K562 (cell line): ENCODE data around the gene GPR149. TPM values are rescaled to one million over a fixed set of nuclear protein-coding genes. Genes with fewer than 3 reads are reported as not detected.

Source experiments
- ATAC-seq: fragments of 200-7000 bp; cut with Tn5 transposase; 3 replicates; pipeline ENCODE4 v1.9.1; 2020; ENCODE audit warnings: moderate library complexity
- BruUV-seq: library from RNA; stranded (reverse); fragments of 400-500 nt; replicated peaks from 2 replicates; lab custom pipeline; 2021; lab: Mats Ljungman, UMichigan
- CTCF ChIA-PET: fragments of 300-600 bp; formaldehyde crosslinking; extraction: SDS; loops from one replicate; lab custom pipeline; 2021; ENCODE audit warnings: low intra/inter-chr PET ratio; lab: Yijun Ruan, JAX
- POLR2A ChIA-PET: fragments of 300-600, 350-650 bp; sonication (Branson Sonifier 250); formaldehyde crosslinking; extraction: SDS; loops from one replicate; lab custom pipeline; 2021; ENCODE audit warnings: antibody characterized with exemption, inconsistent platforms; lab: Yijun Ruan, JAX
- DNase-seq, 4 experiments: peaks; one replicate each; pipeline versions ENCODE4 v3.0.0 to v3.0.0-alpha.2; 2011 to 2018; ENCODE audit warnings: low spot score in 3 of 4, mixed read lengths in 3 of 4; ENCODE audit errors: extremely low read depth in 1 of 4
- FAIRE-seq: peaks from 2 replicates; lab custom pipeline; 2011; peaks lifted over from hg19 to GRCh38; lab: Jason Lieb, UNC
- H2AFZ ChIP-seq: 2 replicates; pipeline ENCODE4 v1.6.0; 2011; ENCODE audit warnings: low read depth, low read length, control low read depth, inconsistent platforms
- H3K27ac ChIP-seq: fragments of 200-600 bp; 3 replicates; pipeline ENCODE4 v1.8.0; 2011; ENCODE audit warnings: low read depth, mild to moderate bottlenecking, control low read depth, inconsistent platforms, low read length, moderate library complexity, mixed read lengths; ENCODE audit errors: extremely low read depth
- H3K27me3 ChIP-seq, 2 experiments: fragments of 300-600 bp in 1 of 2; 2 replicates in 1 of 2; 3 replicates in 1 of 2; pipeline versions ENCODE4 v1.6.0 to v1.8.0; 2011; ENCODE audit warnings: inconsistent platforms in 2 of 2, low read length in 2 of 2, mild to moderate bottlenecking in 1 of 2, mixed read lengths in 1 of 2, moderate library complexity in 1 of 2; ENCODE audit not compliant: control insufficient read depth in 2 of 2, insufficient read depth in 2 of 2
- H3K36me3 ChIP-seq: fragments of 300-600 bp; 3 replicates; pipeline ENCODE4 v1.8.0; 2011; ENCODE audit warnings: mild to moderate bottlenecking, low read length, inconsistent platforms; ENCODE audit not compliant: control insufficient read depth, insufficient read depth
- H3K4me1 ChIP-seq, 2 experiments: fragments of 200-600 bp in 1 of 2; replicated peaks in 1 of 2; 2 replicates in 1 of 2; 3 replicates in 1 of 2; pipeline versions ENCODE4 v1.5.1 to v1.8.0; 2011; ENCODE audit warnings: inconsistent platforms in 2 of 2, low read length in 2 of 2, mild to moderate bottlenecking in 1 of 2, mixed read lengths in 1 of 2, moderate library complexity in 1 of 2; ENCODE audit not compliant: control insufficient read depth in 2 of 2, insufficient read depth in 2 of 2
- H3K4me2 ChIP-seq: 2 replicates; pipeline ENCODE4 v1.6.1; 2011; ENCODE audit warnings: low read length, control low read depth, inconsistent platforms, mixed read lengths; ENCODE audit not compliant: insufficient read depth
- H3K4me3 ChIP-seq: fragments of 200-600 bp; sonication (generic), shearing (Covaris generic); 2 replicates; pipeline ENCODE4 v1.5.1; 2016; ENCODE audit warnings: control low read depth, inconsistent platforms
- H3K79me2 ChIP-seq: fragments of 200-600 bp; 3 replicates; pipeline ENCODE4 v1.8.0; 2011; ENCODE audit warnings: low read length, inconsistent platforms; ENCODE audit not compliant: control insufficient read depth, insufficient read depth
- H3K9ac ChIP-seq, 2 experiments: 2 replicates each; pipeline versions ENCODE4 v1.6.0 to v1.6.1; 2011; ENCODE audit warnings: low read depth in 2 of 2, low read length in 2 of 2, control low read depth in 1 of 2, inconsistent platforms in 1 of 2, mild to moderate bottlenecking in 1 of 2, mixed read lengths in 1 of 2; ENCODE audit not compliant: insufficient read depth in 1 of 2
- H3K9me1 ChIP-seq: one replicate; pipeline ENCODE4 v1.6.0; 2011; ENCODE audit warnings: inconsistent platforms, mild to moderate bottlenecking, low read length, moderate library complexity; ENCODE audit not compliant: control insufficient read depth, insufficient read depth
- H3K9me3 ChIP-seq: replicated peaks from 2 replicates; pipeline ENCODE4 v1.5.1; 2011; ENCODE audit warnings: low read depth, low read length, inconsistent platforms; ENCODE audit not compliant: control insufficient read depth, insufficient read depth
- H4K20me1 ChIP-seq: replicated peaks from 2 replicates; pipeline ENCODE4 v1.6.1; 2011; ENCODE audit warnings: low read length, inconsistent platforms, mixed read lengths; ENCODE audit not compliant: control insufficient read depth, insufficient read depth
- KHSRP ChIP-seq: fragments of 450-650 bp; IDR thresholded peaks from 2 replicates; pipeline ENCODE4 v1.6.1; 2017
- MIER1 ChIP-seq: fragments of 450-650 bp; IDR thresholded peaks from 2 replicates; pipeline ENCODE4 v1.6.1; 2016; ENCODE audit warnings: antibody characterized with exemption, mild to moderate bottlenecking, low read depth
- NEUROD1 ChIP-seq: fragments of 150-350 bp; IDR thresholded peaks from 2 replicates; pipeline ENCODE4 v1.6.1; 2014; ENCODE audit warnings: borderline replicate concordance, low read length, low read depth; ENCODE audit not compliant: partially characterized antibody
- NONO ChIP-seq, 2 experiments: fragments of 200-400 bp in 1 of 2; fragments of 450-650 bp in 1 of 2; formaldehyde crosslinking in 1 of 2; IDR thresholded peaks; 2 replicates each; pipeline ENCODE4 v1.6.1; 2017; ENCODE audit warnings: low read depth in 2 of 2, mild to moderate bottlenecking in 2 of 2, moderate library complexity in 2 of 2, low read length in 1 of 2
- NR2F6 ChIP-seq: fragments of 450-650 bp; formaldehyde crosslinking; IDR thresholded peaks from 2 replicates; pipeline ENCODE4 v1.4.0; 2020; ENCODE audit warnings: mild to moderate bottlenecking
- ZNF584 ChIP-seq: fragments of 200-800 bp; sonication (Bioruptor generic); IDR thresholded peaks from 2 replicates; pipeline ENCODE4 v1.6.1; 2016; ENCODE audit warnings: low read depth, mild to moderate bottlenecking, missing genetic modification characterization, missing compliant biosample characterization
- in situ Hi-C: fragments of 300-500 bp; cut with MboI; formaldehyde crosslinking; loops from 4 replicates; pipeline ENCODE4 v1.15.0; 2018; ENCODE audit warnings: inconsistent platforms, mixed read lengths
- intact Hi-C: fragments of 100-400 bp; cut with micrococcal nuclease; formaldehyde crosslinking; loops from 2 replicates; pipeline ENCODE4 v1.14.2; 2022
- polyA plus RNA-seq, 8 experiments: library from polyadenylated mRNA; depleted of rRNA in 4 of 8; stranded (reverse) in 5 of 8; unstranded in 3 of 8; fragments of >200 nt; fragmentation: Nextera tagmentation in 2 of 8; fragmentation: Illumina TruSeq in 1 of 8; extraction: Ambion mirVana in 2 of 8; extraction: Trizol in 1 of 8; gene quantifications; 2 replicates each; pipeline versions ENCODE4 v1.2.1 to v1.2.3, GENCODE V29; 2011 to 2014; ENCODE audit warnings: inconsistent platforms in 1 of 8, missing spikeins in 1 of 8
- total RNA-seq, 7 experiments: library from RNA; depleted of rRNA in 6 of 7; stranded (reverse); fragments of >200 nt in 6 of 7; fragmentation: Illumina TruSeq in 2 of 7; extraction: Trizol in 2 of 7; gene quantifications; 2 replicates each; pipeline versions ENCODE4 v1.2.1 to v1.2.3, GENCODE V29; 2011 to 2021; ENCODE audit warnings: low replicate concordance in 1 of 7
- TF ChIP-seq, protein P1 (sequence below), 2 experiments: IDR thresholded peaks; 2 replicates each; pipeline ENCODE4 v1.6.1; 2012; ENCODE audit warnings: improper control_type of control experiment in 2 of 2, low read depth in 2 of 2, low read length in 2 of 2, borderline replicate concordance in 1 of 2
- TF ChIP-seq, protein P2 (sequence below): sonication (generic); formaldehyde crosslinking; IDR thresholded peaks from 2 replicates; pipeline ENCODE4 v1.8.1; 2023; ENCODE audit warnings: mild to moderate bottlenecking, missing genetic modification reagents
- TF ChIP-seq, protein P3 (sequence below), 2 experiments: fragments of 450-650 bp; IDR thresholded peaks; 2 replicates each; pipeline ENCODE4 v1.6.1; 2018; ENCODE audit warnings: mild to moderate bottlenecking in 2 of 2, low read depth in 1 of 2; ENCODE audit not compliant: partially characterized antibody in 2 of 2

Gene GPR149
- total and polyA plus RNA-seq, 9 of the 15 experiments (the other 6 are each of a cell fraction or from before 2014, with no cell fraction given): not detected

DNA sequence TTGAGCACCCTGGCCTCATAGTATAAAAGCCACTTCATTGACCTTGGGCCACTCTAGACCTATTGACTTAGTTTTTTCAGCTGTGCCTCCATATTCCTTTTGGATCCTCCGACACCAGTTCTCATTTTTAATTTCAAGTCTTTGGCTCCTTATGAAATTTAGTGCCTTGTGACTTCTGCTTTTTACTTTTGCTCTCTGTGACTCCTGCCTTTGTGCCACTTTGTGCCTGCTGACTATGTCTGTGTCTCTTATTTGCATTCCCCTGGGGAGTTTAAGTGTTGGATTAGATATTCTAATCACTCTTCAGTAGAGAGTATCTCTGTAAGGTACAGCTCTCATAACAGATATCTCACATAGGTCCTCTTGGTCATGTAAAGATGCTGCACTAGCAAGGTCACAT lies 39.6 kb upstream of the GPR149 start (continued):
- TF ChIP-seq, protein P1, sequence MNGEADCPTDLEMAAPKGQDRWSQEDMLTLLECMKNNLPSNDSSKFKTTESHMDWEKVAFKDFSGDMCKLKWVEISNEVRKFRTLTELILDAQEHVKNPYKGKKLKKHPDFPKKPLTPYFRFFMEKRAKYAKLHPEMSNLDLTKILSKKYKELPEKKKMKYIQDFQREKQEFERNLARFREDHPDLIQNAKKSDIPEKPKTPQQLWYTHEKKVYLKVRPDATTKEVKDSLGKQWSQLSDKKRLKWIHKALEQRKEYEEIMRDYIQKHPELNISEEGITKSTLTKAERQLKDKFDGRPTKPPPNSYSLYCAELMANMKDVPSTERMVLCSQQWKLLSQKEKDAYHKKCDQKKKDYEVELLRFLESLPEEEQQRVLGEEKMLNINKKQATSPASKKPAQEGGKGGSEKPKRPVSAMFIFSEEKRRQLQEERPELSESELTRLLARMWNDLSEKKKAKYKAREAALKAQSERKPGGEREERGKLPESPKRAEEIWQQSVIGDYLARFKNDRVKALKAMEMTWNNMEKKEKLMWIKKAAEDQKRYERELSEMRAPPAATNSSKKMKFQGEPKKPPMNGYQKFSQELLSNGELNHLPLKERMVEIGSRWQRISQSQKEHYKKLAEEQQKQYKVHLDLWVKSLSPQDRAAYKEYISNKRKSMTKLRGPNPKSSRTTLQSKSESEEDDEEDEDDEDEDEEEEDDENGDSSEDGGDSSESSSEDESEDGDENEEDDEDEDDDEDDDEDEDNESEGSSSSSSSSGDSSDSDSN (IDR thresholded peaks at IDR 0.05; ENCODE audit: borderline replicate concordance in 1 of 2, low read depth in 2 of 2, low read length in 2 of 2): no peak

DNA sequence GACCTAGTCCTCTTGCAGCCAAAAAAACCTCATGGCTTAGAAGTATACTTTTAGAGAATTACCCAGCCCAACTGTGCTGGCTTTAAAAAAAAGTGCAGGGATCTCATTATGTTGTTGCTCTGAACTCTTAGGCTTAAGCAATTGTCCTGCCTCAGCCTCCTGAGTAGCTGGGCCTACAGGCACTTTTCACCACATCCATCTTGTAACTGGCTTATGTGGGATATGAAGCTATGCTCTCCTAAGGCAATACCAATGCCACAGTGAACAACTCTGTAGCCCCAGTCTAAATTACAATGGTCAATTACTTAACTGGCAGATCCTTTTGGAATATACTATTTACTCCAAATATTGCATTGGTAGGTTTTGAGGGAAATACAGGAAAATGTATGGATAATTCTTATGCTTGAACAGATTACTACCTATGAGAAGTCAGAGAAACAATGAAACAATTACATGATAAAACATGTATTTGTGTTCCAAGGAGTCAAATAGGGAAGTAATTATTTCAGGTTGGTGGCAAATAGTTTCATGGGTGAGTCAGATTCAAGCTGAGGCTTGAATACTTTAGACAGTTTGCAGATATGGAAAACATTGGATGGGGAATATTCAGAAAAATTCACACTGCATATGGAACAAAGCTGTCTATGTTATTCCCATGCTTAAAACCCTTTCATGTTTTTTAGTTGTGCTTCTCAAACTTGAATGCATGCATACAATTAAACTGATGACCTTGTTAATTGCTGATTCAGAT lies 34.6 kb upstream of the GPR149 start:
- Histone ChIP-seq H3K9ac (no peak overlapping the region), H3K4me3 (no peak overlapping the region), H3K79me2 (no peaks in the 10 kb centered on the region), H3K36me3 (no peaks in the 10 kb centered on the region), H3K27me3 (no peaks in the 10 kb centered on the region), H4K20me1 (no peaks in the 10 kb centered on the region), H3K9me1 (no peaks in the 10 kb centered on the region), H2AFZ (no peak overlapping the region), H3K4me1 (no peaks in the 10 kb centered on the region), H3K27ac (no peak overlapping the region), H3K4me2 (no peak overlapping the region), H3K9me3 (no peaks in the 10 kb centered on the region)
- in situ Hi-C loops: no loop called here
- ATAC-seq (no peak), FAIRE-seq (no peak), DNase-seq (no peak)
- intact Hi-C loops: no loop called here
- BruUV-seq: no TSS peak
- ChIA-PET POLR2A (no interaction called here), CTCF (no interaction called here)
- TF ChIP-seq, protein P2, sequence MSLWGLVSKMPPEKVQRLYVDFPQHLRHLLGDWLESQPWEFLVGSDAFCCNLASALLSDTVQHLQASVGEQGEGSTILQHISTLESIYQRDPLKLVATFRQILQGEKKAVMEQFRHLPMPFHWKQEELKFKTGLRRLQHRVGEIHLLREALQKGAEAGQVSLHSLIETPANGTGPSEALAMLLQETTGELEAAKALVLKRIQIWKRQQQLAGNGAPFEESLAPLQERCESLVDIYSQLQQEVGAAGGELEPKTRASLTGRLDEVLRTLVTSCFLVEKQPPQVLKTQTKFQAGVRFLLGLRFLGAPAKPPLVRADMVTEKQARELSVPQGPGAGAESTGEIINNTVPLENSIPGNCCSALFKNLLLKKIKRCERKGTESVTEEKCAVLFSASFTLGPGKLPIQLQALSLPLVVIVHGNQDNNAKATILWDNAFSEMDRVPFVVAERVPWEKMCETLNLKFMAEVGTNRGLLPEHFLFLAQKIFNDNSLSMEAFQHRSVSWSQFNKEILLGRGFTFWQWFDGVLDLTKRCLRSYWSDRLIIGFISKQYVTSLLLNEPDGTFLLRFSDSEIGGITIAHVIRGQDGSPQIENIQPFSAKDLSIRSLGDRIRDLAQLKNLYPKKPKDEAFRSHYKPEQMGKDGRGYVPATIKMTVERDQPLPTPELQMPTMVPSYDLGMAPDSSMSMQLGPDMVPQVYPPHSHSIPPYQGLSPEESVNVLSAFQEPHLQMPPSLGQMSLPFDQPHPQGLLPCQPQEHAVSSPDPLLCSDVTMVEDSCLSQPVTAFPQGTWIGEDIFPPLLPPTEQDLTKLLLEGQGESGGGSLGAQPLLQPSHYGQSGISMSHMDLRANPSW (CRISPR knock-in tag): no peak
- no peak for TF ChIP-seq NONO (IDR thresholded peaks at IDR 0.05; ENCODE audit: low read depth in 2 of 2, low read length in 1 of 2)
- TF ChIP-seq KHSRP: no peak
- TF ChIP-seq NEUROD1: no peak
- no peak for TF ChIP-seq ZNF584 (CRISPR knock-in tag)
- TF ChIP-seq, protein P3, sequence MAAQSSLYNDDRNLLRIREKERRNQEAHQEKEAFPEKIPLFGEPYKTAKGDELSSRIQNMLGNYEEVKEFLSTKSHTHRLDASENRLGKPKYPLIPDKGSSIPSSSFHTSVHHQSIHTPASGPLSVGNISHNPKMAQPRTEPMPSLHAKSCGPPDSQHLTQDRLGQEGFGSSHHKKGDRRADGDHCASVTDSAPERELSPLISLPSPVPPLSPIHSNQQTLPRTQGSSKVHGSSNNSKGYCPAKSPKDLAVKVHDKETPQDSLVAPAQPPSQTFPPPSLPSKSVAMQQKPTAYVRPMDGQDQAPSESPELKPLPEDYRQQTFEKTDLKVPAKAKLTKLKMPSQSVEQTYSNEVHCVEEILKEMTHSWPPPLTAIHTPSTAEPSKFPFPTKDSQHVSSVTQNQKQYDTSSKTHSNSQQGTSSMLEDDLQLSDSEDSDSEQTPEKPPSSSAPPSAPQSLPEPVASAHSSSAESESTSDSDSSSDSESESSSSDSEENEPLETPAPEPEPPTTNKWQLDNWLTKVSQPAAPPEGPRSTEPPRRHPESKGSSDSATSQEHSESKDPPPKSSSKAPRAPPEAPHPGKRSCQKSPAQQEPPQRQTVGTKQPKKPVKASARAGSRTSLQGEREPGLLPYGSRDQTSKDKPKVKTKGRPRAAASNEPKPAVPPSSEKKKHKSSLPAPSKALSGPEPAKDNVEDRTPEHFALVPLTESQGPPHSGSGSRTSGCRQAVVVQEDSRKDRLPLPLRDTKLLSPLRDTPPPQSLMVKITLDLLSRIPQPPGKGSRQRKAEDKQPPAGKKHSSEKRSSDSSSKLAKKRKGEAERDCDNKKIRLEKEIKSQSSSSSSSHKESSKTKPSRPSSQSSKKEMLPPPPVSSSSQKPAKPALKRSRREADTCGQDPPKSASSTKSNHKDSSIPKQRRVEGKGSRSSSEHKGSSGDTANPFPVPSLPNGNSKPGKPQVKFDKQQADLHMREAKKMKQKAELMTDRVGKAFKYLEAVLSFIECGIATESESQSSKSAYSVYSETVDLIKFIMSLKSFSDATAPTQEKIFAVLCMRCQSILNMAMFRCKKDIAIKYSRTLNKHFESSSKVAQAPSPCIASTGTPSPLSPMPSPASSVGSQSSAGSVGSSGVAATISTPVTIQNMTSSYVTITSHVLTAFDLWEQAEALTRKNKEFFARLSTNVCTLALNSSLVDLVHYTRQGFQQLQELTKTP (IDR thresholded peaks at IDR 0.05; ENCODE audit: low read depth in 1 of 2, partially characterized antibody in 2 of 2): no peak
- no peak for TF ChIP-seq MIER1
- TF ChIP-seq NR2F6 (CRISPR knock-in tag): no peak
